ENCODE measurements around the gene KIR2DL3. TPM values are rescaled to one million over a fixed set of nuclear protein-coding genes. Genes with fewer than 3 reads are reported as not detected.
A peak's percentile ranks its signal among the peaks of the same experiment; 100 is the strongest.
"Not testable (repeated sequence)": the region's sequence is repeated elsewhere in the genome, so short reads cannot be mapped to it uniquely, and the experiment has no call there.

Gene KIR2DL3
- total RNA-seq, 2 donors from 2014 or later = not detected

- not testable (repeated sequence) for H3K27ac Mint-ChIP-seq; H3K9me3 Mint-ChIP-seq; H3K4me3 Mint-ChIP-seq; DNase-seq; H3K36me3 Mint-ChIP-seq (ENCODE audit: insufficient read depth in 2 of 2); ATAC-seq (replicated peaks in 1 of 2); H3K4me1 Mint-ChIP-seq (ENCODE audit: low read depth)
- H3K27me3 Mint-ChIP-seq (ENCODE audit: low read depth) = peaks cover 15% of the 10 kb centered on the region
These were observed 44.6 kb downstream of the KIR2DL3 start for GRCh38 chr19:54782916-54783315.

DNA sequence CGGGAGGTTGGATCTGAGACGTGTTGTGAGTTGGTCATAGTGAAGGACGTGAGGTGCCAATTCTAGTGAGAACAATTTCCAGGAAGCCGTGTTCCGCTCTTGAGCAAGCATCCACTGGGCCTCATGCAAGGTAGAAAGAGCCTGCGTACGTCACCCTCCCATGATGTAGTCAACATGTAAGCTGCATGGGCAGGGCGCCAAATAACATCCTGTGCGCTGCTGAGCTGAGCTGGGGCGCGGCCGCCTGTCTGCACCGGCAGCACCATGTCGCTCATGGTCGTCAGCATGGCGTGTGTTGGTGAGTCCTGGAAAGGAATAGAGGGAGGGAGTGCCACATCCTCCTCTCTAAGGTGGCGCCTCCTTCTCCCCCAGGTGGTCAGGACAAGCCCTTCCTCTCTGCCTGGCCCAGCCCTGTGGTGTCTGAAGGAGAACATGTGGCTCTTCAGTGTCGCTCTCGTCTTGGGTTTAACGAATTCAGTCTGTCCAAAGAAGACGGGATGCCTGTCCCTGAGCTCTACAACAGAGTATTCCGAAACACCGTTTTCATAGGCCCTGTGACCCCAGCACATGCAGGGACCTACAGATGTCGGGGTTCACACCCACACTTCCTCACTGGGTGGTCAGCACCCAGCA lies 47.9 kb downstream of the KIR2DL3 start:
- not testable (repeated sequence) for H3K9me3 Mint-ChIP-seq

DNA sequence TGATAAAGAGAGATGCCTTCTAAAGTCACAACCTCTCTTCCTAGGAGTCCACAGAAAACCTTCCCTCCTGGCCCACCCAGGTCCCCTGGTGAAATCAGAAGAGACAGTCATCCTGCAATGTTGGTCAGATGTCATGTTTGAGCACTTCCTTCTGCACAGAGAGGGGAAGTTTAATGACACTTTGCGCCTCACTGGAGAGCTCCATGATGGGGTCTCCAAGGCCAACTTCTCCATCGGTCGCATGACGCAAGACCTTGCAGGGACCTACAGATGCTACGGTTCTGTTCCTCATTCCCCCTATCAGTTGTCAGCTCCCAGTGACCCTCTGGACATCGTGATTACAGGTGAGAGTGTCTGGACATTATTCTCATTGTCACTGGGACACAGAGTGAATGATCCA lies 49.8 kb downstream of the KIR2DL3 start:
- not testable (repeated sequence) for H3K4me3 Mint-ChIP-seq; H3K27ac Mint-ChIP-seq; H3K36me3 Mint-ChIP-seq (ENCODE audit: insufficient read depth in 2 of 2); ATAC-seq (replicated peaks in 1 of 2); DNase-seq; H3K9me3 Mint-ChIP-seq
- peaks cover 15% of the 10 kb centered on the region for H3K27me3 Mint-ChIP-seq (ENCODE audit: low read depth)
- peaks cover 10% of the 10 kb centered on the region for H3K4me1 Mint-ChIP-seq (ENCODE audit: low read depth)

More for the DNA sequence above, 47.9 kb downstream of the KIR2DL3 start:
- not testable (repeated sequence) for H3K27ac Mint-ChIP-seq; H3K4me3 Mint-ChIP-seq; DNase-seq; H3K36me3 Mint-ChIP-seq (ENCODE audit: insufficient read depth in 2 of 2); H3K4me1 Mint-ChIP-seq (ENCODE audit: low read depth); ATAC-seq (replicated peaks in 1 of 2)
- H3K27me3 Mint-ChIP-seq (ENCODE audit: low read depth) = peaks cover 15% of the 10 kb centered on the region

DNA sequence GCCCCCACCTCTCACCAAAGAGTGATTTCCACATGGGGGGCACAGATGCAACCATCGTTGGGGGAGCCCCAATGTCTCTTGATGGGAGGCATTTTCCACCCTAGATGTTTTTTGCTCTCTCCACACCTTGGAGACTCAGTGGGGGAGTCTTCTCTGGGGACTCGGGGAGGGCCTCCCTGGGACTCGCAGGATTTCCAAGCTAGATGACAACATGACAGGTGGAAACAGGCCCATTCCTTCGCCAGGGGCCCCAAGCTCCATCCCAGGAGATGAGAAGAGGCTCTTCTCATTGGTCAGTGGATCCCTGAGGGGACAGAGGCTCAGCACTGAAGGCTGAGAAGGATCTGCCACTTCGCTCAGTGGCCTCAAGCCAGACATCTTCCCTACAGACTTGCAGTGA lies 52.4 kb downstream of the KIR2DL3 start:
- H3K4me1 Mint-ChIP-seq (ENCODE audit: low read depth) = peaks cover 15% of the 10 kb centered on the region
- H3K27ac Mint-ChIP-seq = no peak overlapping the region
- H3K36me3 Mint-ChIP-seq (ENCODE audit: insufficient read depth in 2 of 2) = no peaks in the 10 kb centered on the region
- no peak for ATAC-seq (replicated peaks in 1 of 2)
- H3K4me3 Mint-ChIP-seq = no peak overlapping the region
- peaks cover 11% of the 10 kb centered on the region for H3K27me3 Mint-ChIP-seq (ENCODE audit: low read depth)
- H3K9me3 Mint-ChIP-seq = no peaks in the 10 kb centered on the region
- DNase-seq = no peak

DNA sequence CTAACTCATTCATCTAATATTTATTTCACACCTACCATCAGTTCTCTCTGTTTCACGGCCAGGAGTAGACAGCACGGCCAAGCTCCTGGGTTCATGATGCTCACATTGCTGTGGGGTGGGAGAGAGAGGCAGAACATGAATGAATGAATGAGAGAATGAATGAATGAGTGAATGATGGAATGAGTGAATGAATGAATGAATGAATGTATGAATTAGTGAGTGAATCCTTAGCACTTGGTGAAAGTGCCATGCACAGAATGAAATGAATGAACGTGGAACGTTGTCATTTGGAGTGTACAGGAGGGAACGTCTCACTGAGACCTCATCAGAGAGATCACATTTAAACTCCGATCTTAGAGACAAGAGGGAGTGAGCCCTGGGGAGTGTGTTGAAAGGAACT lies 53.2 kb downstream of the KIR2DL3 start:
- Mint-ChIP-seq H3K4me1 (ENCODE audit: low read depth) (peaks cover 15% of the 10 kb centered on the region), H3K27me3 (ENCODE audit: low read depth) (peaks cover 18% of the 10 kb centered on the region), H3K27ac (no peak overlapping the region), H3K4me3 (no peak overlapping the region), H3K9me3 (no peaks in the 10 kb centered on the region), H3K36me3 (ENCODE audit: insufficient read depth in 2 of 2) (no peaks in the 10 kb centered on the region)
- DNase-seq (no peak), ATAC-seq (replicated peaks in 1 of 2) (no peak)

- Mint-ChIP-seq H3K4me1 (ENCODE audit: low read depth) (peaks cover 15% of the 10 kb centered on the region), H3K36me3 (ENCODE audit: insufficient read depth in 2 of 2) (no peaks in the 10 kb centered on the region), H3K27ac (peak overlapping the region; percentile 45), H3K9me3 (no peaks in the 10 kb centered on the region), H3K27me3 (ENCODE audit: low read depth) (peaks cover 24% of the 10 kb centered on the region), H3K4me3 (peak overlapping the region; percentile 59 to 84)
- DNase-seq (no peak), ATAC-seq (replicated peaks in 1 of 2) (peak in 1 of 2 donors; percentile 23)
These were observed 54.5 kb downstream of the KIR2DL3 start for GRCh38 chr19:54792814-54793213.

DNA sequence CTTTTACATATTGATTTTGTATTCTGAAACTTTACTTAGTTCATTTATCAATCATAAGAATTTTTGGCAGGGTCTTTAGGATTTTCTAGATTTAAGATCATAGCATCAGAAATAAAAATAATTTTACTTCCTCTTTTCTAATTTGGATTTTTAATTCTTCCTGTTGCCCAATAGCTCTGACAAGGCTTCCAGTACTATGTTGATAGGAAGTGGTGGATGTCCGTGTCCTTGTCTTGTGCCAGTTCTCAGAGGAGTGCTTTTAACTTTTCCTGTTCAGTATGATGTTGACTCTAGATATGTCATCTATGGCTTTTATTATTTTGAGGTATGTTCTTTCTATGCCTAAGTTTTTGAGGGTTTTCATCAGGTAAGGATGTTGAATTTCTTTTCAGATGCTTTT lies 57.4 kb downstream of the KIR2DL3 start:
- no peak overlapping the region for H3K4me3 Mint-ChIP-seq
- no peak for ATAC-seq (replicated peaks in 1 of 2)
- H3K4me1 Mint-ChIP-seq (ENCODE audit: low read depth) = peaks cover 15% of the 10 kb centered on the region
- no peaks in the 10 kb centered on the region for H3K9me3 Mint-ChIP-seq
- peaks cover 0 to 4% of the 10 kb centered on the region in 2 donors for H3K36me3 Mint-ChIP-seq (ENCODE audit: insufficient read depth in 2 of 2)
- H3K27me3 Mint-ChIP-seq (ENCODE audit: low read depth) = peaks cover 33% of the 10 kb centered on the region
- no peak for DNase-seq
- no peak overlapping the region for H3K27ac Mint-ChIP-seq

Other genes with a start within 250 kb of the KIR2DL3 start
- 10 to 100 TPM in 1 of 2 donors, under 1 TPM in 1; 0.83 to 14.2 TPM for gene LAIR2, start 235.7 kb upstream of the KIR2DL3 start, total RNA-seq
- gene LILRA2, start 164.7 kb upstream of the KIR2DL3 start, total RNA-seq = not detected
- gene LILRA1, start 144.9 kb upstream of the KIR2DL3 start, total RNA-seq = not detected
- 1 to 10 TPM in 1 of 2 donors, under 1 TPM in 1; 0.38 to 3.6 TPM for gene LILRB1, start 108.0 kb upstream of the KIR2DL3 start, total RNA-seq
- gene LILRB4, start 75.5 kb upstream of the KIR2DL3 start, total RNA-seq = not detected
- not detected for gene KIR3DL3, start 14.1 kb upstream of the KIR2DL3 start, total RNA-seq
- under 1 TPM in 1 of 2 donors, not detected in 1; 0.24 TPM for gene KIR2DL1, start 31.3 kb downstream of the KIR2DL3 start, total RNA-seq
- under 1 TPM; 0.60 to 0.63 TPM for gene KIR2DL4, start 65.1 kb downstream of the KIR2DL3 start, total RNA-seq
- gene KIR3DL1, start 78.0 kb downstream of the KIR2DL3 start, total RNA-seq = under 1 TPM in 1 of 2 donors, not detected in 1; 0.21 TPM
- under 1 TPM; 0.24 to 0.88 TPM for gene KIR2DS4, start 94.2 kb downstream of the KIR2DL3 start, total RNA-seq
- gene KIR3DL2, start 111.9 kb downstream of the KIR2DL3 start, total RNA-seq = 1 to 10 TPM in 1 of 2 donors, under 1 TPM in 1; 0.89 to 4.4 TPM
- gene FCAR, start 135.7 kb downstream of the KIR2DL3 start, total RNA-seq = not detected
- gene NCR1, start 167.6 kb downstream of the KIR2DL3 start, total RNA-seq = 1 to 10 TPM in 1 of 2 donors, under 1 TPM in 1; 0.53 to 4.1 TPM
- gene NLRP7, start 209.0 kb downstream of the KIR2DL3 start, total RNA-seq = not detected
- gene NLRP2, start 227.9 kb downstream of the KIR2DL3 start, total RNA-seq = 1 to 10 TPM; 6.6 to 9.9 TPM